ENCODE results near the gene DNM3.
"Not testable (repeated sequence)": the region's sequence is repeated elsewhere in the genome, so short reads cannot be mapped to it uniquely, and the experiment has no call there.

The DNM3 gene

DNA sequence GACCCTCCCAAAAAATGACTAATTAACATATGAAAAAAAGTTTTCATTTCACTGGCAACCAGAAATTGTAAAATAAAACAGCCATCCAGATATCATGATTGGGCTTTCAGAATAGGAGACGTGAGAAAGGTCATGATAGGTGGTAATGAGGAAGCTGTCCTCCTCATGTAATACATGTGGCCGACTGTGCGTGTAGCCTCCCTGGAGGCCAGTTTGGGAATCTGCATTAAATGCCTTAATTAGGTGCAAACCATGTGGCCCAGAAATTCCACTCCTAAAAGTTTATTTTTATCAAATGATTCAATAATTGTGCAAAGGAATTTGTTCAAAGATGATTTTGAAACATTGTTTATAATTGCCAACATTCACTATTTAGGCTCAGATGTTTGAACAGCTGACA, 451.5 kb downstream of the DNM3 start:
- Histone ChIP-seq H3K36me3 (ENCODE audit: control insufficient read depth, insufficient read depth, low read length) (no peaks in the 10 kb centered on the region), H3K9me3 (ENCODE audit: control insufficient read depth, low read length) (no peaks in the 10 kb centered on the region), H3K9ac (ENCODE audit: low read length) (no peak overlapping the region), H3K27me3 (ENCODE audit: control insufficient read depth, insufficient read depth, low read length) (no peaks in the 10 kb centered on the region), H3K4me1 (ENCODE audit: control insufficient read depth, insufficient read depth, low read length) (no peaks in the 10 kb centered on the region), H3K4me3 (ENCODE audit: low read length) (no peak overlapping the region)

DNA sequence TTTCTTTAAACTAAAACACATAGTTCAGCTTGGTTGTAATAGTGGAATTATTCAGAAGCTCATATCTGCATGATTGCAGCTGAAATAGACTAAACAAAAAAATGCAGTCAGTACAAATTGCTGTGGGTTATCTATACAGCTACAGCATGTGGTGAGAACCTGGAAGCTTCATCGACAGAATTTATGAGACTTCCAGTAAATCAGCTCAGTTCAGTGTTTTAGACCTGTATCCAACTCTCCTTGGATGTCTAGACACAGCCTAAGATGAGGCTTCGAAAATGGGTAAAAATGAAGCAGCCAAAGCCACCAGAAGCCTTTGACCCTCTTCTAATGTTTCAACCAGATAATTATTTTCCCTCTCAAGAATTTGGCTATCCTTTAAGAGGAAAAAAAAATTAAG, 452.1 kb downstream of the DNM3 start:
- Histone ChIP-seq H3K9me3 (ENCODE audit: control insufficient read depth, low read length) (no peaks in the 10 kb centered on the region), H3K4me1 (ENCODE audit: control insufficient read depth, insufficient read depth, low read length) (no peaks in the 10 kb centered on the region), H3K4me3 (ENCODE audit: low read length) (no peak overlapping the region), H3K27me3 (ENCODE audit: control insufficient read depth, insufficient read depth, low read length) (no peaks in the 10 kb centered on the region), H3K9ac (ENCODE audit: low read length) (no peak overlapping the region), H3K36me3 (ENCODE audit: control insufficient read depth, insufficient read depth, low read length) (no peaks in the 10 kb centered on the region)

DNA sequence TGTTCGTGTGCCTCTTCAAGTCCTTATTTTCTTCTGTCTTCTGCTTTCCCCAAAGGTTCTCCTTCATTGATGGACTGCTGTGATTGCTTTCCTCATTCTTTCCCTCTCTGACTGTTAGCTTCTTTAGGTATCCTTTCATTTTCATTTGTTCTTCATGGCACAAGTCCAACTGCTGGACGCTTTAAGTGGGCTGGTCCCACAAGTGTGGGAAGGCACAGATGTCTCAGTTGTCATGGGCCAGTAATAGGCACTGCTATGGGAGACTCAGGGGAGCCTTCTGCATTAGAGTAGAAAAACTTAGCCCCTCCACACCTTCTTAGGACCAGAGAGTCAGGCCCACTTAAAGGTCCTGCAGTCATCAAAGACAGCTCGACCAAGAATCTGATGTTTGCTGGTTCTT, 456.8 kb downstream of the DNM3 start:
- H3K4me1 ChIP-seq (ENCODE audit: control insufficient read depth, insufficient read depth, low read length), result no peaks in the 10 kb centered on the region
- H3K4me3 ChIP-seq (ENCODE audit: low read length), result no peak overlapping the region
- H3K27me3 ChIP-seq (ENCODE audit: control insufficient read depth, insufficient read depth, low read length), result no peaks in the 10 kb centered on the region
- no peak overlapping the region for H3K9ac ChIP-seq (ENCODE audit: low read length)
- H3K36me3 ChIP-seq (ENCODE audit: control insufficient read depth, insufficient read depth, low read length), result no peaks in the 10 kb centered on the region
- no peaks in the 10 kb centered on the region for H3K9me3 ChIP-seq (ENCODE audit: control insufficient read depth, low read length)

DNA sequence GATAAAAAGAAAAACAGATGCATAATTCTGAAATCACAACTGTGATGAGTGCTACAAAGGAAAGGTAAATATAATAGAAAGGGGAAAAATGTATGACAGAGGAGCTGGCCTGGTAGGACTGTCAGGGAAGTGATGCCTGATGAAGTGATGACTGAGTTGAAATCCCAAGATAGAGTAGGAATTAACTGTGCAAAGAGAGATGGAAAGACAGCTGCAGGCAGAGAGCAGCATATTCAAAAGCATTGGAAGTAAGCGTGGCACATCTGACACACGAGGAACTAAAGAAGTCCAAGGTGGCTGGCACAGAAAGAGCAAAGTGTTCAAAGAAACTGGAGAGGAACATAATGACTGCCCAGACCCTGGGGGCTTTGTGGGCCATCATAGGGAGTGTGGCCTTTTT, 457.6 kb downstream of the DNM3 start:
- Histone ChIP-seq H3K36me3 (ENCODE audit: control insufficient read depth, insufficient read depth, low read length) (no peaks in the 10 kb centered on the region), H3K4me1 (ENCODE audit: control insufficient read depth, insufficient read depth, low read length) (no peaks in the 10 kb centered on the region), H3K9ac (ENCODE audit: low read length) (no peak overlapping the region)

DNA sequence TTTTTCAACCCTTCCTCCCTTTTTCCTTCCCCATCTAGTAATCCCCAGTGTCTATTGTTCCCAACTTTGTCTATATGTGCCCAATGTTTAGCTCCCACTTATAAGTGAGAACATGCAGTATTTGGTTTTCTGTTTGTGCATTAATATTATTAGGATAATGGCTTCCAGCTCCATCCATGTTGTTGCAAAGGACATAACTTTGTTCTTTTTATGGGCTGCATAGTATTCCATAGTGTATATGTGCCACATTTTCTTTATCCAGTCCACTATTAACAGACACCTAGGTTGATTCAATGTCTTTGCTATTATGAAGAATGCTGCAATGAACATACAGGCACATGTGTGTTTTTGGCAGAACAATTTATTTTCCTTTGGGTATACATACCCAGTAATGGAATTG, 458.2 kb downstream of the DNM3 start:
- Histone ChIP-seq H3K9ac (ENCODE audit: low read length) (no peak overlapping the region), H3K4me1 (ENCODE audit: control insufficient read depth, insufficient read depth, low read length) (no peaks in the 10 kb centered on the region), H3K9me3 (ENCODE audit: control insufficient read depth, low read length) (no peaks in the 10 kb centered on the region), H3K36me3 (ENCODE audit: control insufficient read depth, insufficient read depth, low read length) (no peaks in the 10 kb centered on the region), H3K27me3 (ENCODE audit: control insufficient read depth, insufficient read depth, low read length) (no peaks in the 10 kb centered on the region), H3K4me3 (ENCODE audit: low read length) (no peak overlapping the region)

More for the DNA sequence above, 457.6 kb downstream of the DNM3 start:
- no peak overlapping the region for H3K4me3 ChIP-seq (ENCODE audit: low read length)
- H3K9me3 ChIP-seq (ENCODE audit: control insufficient read depth, low read length), result no peaks in the 10 kb centered on the region
- H3K27me3 ChIP-seq (ENCODE audit: control insufficient read depth, insufficient read depth, low read length), result no peaks in the 10 kb centered on the region

DNA sequence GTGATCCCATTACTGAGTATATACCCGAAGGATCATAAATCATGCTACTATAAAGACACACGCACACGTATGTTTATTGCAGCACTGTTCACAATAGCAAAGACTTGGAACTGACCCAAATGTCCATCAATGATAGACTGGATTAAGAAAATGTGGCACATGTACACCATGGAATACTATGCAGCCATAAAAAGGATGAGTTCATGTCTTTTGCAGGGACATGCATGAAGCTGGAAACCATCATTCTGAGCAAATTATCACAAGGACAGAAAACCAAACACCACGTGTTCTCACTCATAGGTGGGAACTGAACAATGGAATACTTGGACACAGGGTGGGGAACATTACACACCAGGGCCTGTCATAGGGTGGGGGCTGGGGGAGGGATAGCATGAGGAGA, 466.2 kb downstream of the DNM3 start:
- H3K36me3 ChIP-seq (ENCODE audit: control insufficient read depth, insufficient read depth, low read length); H3K27me3 ChIP-seq (ENCODE audit: control insufficient read depth, insufficient read depth, low read length); H3K4me1 ChIP-seq (ENCODE audit: control insufficient read depth, insufficient read depth, low read length); H3K9me3 ChIP-seq (ENCODE audit: control insufficient read depth, low read length); H3K4me3 ChIP-seq (ENCODE audit: low read length); H3K9ac ChIP-seq (ENCODE audit: low read length): not testable (repeated sequence)

DNA sequence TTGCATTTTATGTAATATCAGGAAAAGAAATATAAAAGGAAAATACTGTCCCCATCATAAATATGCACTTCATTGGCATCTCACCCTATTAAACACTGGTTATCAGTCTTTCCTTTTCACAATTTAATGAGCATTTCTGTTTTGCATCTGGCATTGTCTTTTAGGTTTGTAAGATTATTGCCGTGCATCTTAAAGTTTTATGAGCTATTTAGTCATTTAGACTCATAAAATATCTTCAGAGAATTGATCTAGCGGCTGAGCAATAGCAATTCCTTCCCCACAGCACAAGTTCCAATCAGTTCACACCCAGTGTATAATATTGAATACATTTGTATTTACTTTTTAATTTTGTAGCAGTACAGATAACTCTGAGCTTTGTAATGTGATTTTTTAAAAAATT, 466.8 kb downstream of the DNM3 start:
- Histone ChIP-seq H3K9me3 (ENCODE audit: control insufficient read depth, low read length) (no peaks in the 10 kb centered on the region), H3K27me3 (ENCODE audit: control insufficient read depth, insufficient read depth, low read length) (no peaks in the 10 kb centered on the region), H3K36me3 (ENCODE audit: control insufficient read depth, insufficient read depth, low read length) (no peaks in the 10 kb centered on the region), H3K4me3 (ENCODE audit: low read length) (no peak overlapping the region), H3K4me1 (ENCODE audit: control insufficient read depth, insufficient read depth, low read length) (no peaks in the 10 kb centered on the region), H3K9ac (ENCODE audit: low read length) (no peak overlapping the region)

DNA sequence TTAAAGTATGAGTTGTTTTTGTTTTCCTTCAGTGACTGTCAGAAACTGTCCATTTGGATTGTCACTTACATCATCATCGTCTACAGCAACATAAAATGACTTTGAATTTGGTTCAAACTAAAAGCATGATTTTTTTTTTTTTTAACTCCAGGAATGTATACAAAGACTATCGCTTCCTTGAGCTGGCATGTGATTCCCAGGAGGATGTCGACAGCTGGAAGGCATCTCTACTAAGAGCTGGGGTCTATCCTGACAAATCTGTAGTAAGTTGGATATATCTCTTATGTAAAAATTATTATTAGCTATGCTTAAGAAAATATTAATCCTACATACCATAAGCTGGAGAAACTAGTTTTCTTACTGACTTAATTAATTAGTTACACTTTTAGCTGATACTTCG, 467.3 kb downstream of the DNM3 start:
- Histone ChIP-seq H3K36me3 (ENCODE audit: control insufficient read depth, insufficient read depth, low read length) (no peaks in the 10 kb centered on the region), H3K9ac (ENCODE audit: low read length) (no peak overlapping the region), H3K9me3 (ENCODE audit: control insufficient read depth, low read length) (no peaks in the 10 kb centered on the region), H3K27me3 (ENCODE audit: control insufficient read depth, insufficient read depth, low read length) (no peaks in the 10 kb centered on the region), H3K4me1 (ENCODE audit: control insufficient read depth, insufficient read depth, low read length) (no peaks in the 10 kb centered on the region), H3K4me3 (ENCODE audit: low read length) (no peak overlapping the region)

DNA sequence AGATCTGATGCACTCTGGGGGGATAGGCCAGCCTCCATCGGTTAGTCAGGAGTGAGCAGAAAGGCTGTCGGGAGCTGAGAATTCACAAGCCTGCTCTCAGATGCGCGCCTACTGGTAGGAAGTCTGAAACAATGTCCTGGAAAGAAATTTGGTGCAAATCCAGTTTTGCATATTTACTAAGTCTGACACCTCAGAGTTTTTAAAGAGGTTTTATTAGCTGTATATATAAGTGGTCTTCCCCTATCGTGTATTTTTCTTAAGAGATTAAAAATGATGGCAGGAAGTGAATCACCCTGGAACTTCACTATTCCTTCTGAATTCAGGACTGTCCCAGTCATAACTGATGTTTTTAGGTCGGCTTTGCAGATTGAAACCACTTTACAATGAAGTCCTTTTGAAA, 479.4 kb downstream of the DNM3 start:
- Histone ChIP-seq H3K4me3 (ENCODE audit: low read length) (no peak overlapping the region), H3K27me3 (ENCODE audit: control insufficient read depth, insufficient read depth, low read length) (no peaks in the 10 kb centered on the region)

DNA sequence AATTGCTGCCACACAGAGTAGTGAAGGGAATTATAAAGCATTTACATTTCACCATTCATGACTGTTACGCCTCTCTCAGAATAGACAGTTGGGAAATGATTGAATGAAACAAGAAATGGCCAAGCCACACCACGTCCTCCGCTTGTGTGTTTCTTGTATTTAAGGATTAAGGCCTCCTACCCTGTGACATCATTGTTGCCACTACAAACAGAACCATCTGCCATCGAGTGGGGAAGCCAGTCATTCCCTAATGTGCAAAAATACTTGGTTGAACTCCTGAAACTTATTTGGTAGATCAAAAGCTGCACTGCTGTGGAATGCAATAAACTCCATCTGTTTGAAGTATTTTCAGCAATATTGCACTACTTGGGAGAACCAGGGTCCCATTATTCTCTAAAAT, 480.2 kb downstream of the DNM3 start:
- peaks cover 10% of the 10 kb centered on the region for H3K4me1 ChIP-seq (ENCODE audit: control insufficient read depth, insufficient read depth, low read length)

More for the DNA sequence above, 479.4 kb downstream of the DNM3 start:
- H3K4me1 ChIP-seq (ENCODE audit: control insufficient read depth, insufficient read depth, low read length), result peaks cover 10% of the 10 kb centered on the region
- no peaks in the 10 kb centered on the region for H3K36me3 ChIP-seq (ENCODE audit: control insufficient read depth, insufficient read depth, low read length)
- no peaks in the 10 kb centered on the region for H3K9me3 ChIP-seq (ENCODE audit: control insufficient read depth, low read length)
- H3K9ac ChIP-seq (ENCODE audit: low read length), result no peak overlapping the region

DNA sequence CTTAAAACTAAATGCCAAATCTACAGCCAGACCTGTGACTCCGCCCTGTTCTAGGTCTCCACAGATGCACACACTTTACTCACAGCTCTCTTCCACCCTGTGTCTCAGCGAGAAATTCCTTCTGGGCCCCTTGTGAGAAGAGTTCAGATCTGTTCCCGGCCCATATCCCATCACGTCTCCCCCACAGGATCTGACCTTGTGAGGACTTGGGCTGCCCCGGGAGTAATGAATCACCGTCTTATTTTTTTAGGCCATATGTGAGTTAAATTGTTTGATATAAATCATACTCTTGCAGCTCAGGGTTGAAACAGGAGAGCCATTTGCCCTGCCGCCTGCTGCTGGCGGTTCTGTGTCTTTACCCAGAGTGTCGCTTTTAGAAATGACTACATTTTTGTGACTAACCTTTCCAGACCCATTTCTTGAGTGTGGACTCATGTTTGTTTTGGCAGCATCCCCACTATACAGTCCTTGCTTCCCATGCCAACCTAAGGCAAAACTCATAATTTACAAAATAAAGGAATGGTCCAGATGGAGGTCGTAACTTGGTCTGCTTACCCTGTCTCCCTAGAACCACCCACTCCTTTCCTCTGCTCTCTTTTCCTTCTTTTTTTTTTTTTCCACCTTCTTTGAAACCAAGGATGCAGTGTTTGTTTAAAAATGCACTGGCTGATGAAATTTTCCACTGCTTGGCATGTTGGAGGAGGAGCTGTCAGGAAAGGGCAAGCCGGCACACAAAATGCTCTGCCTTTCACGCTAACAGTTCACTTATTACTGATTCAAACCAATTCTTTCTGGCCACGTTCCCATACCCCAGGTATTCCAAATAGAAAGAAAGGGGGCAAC, 481.1 kb downstream of the DNM3 start:
- Histone ChIP-seq H3K9me3 (ENCODE audit: control insufficient read depth, low read length) (no peaks in the 10 kb centered on the region), H3K4me1 (ENCODE audit: control insufficient read depth, insufficient read depth, low read length) (peaks cover 10% of the 10 kb centered on the region), H3K27me3 (ENCODE audit: control insufficient read depth, insufficient read depth, low read length) (no peaks in the 10 kb centered on the region), H3K36me3 (ENCODE audit: control insufficient read depth, insufficient read depth, low read length) (no peaks in the 10 kb centered on the region), H3K4me3 (ENCODE audit: low read length) (no peak overlapping the region), H3K9ac (ENCODE audit: low read length) (no peak overlapping the region)

More for the DNA sequence above, 480.2 kb downstream of the DNM3 start:
- no peak overlapping the region for H3K4me3 ChIP-seq (ENCODE audit: low read length)
- no peaks in the 10 kb centered on the region for H3K9me3 ChIP-seq (ENCODE audit: control insufficient read depth, low read length)
- H3K27me3 ChIP-seq (ENCODE audit: control insufficient read depth, insufficient read depth, low read length), result no peaks in the 10 kb centered on the region
- no peak overlapping the region for H3K9ac ChIP-seq (ENCODE audit: low read length)
- H3K36me3 ChIP-seq (ENCODE audit: control insufficient read depth, insufficient read depth, low read length), result no peaks in the 10 kb centered on the region

DNA sequence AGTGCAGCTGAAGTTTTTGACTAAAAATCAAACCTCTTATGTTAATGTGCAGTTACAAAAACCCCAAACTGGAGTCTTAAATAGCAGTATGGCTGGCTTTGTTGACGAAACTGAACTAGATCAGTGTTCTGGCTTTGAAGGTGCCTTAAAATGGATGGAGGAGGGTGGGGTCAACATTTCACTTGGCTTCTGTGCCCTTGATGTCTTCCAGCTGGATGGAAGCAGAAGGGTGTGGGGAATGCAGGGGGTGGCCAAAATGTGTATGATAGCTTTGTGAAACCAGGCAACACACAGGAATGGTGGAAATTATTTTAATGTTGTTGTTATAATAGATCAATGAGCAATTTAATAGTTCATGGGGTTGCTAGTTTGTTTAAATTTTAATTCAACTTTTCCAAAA, 482.4 kb downstream of the DNM3 start:
- Histone ChIP-seq H3K4me3 (ENCODE audit: low read length) (no peak overlapping the region), H3K4me1 (ENCODE audit: control insufficient read depth, insufficient read depth, low read length) (peaks cover 10% of the 10 kb centered on the region), H3K9ac (ENCODE audit: low read length) (no peak overlapping the region), H3K27me3 (ENCODE audit: control insufficient read depth, insufficient read depth, low read length) (no peaks in the 10 kb centered on the region), H3K36me3 (ENCODE audit: control insufficient read depth, insufficient read depth, low read length) (no peaks in the 10 kb centered on the region), H3K9me3 (ENCODE audit: control insufficient read depth, low read length) (no peaks in the 10 kb centered on the region)

DNA sequence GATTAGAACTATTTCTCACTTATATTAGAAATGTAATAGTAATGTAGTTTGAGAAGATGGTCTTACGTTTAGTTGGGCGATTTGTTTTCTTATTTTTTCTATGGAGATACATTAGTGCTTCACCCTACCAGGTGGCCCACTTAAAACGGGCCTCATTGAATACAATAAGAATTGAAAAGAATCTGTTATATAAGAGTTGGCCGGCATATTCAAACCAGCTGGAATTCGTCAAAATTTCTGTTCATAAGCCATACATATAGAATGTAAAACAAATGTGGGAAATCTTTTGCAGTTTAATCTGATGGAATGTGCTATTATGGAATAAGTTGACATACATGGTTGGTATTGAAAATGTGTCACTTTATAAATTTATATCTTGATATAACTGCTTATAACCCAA, 482.8 kb downstream of the DNM3 start:
- H3K4me1 ChIP-seq (ENCODE audit: control insufficient read depth, insufficient read depth, low read length), result peaks cover 10% of the 10 kb centered on the region
- H3K9ac ChIP-seq (ENCODE audit: low read length), result no peak overlapping the region
- H3K4me3 ChIP-seq (ENCODE audit: low read length), result no peak overlapping the region
- H3K27me3 ChIP-seq (ENCODE audit: control insufficient read depth, insufficient read depth, low read length), result no peaks in the 10 kb centered on the region
- no peaks in the 10 kb centered on the region for H3K36me3 ChIP-seq (ENCODE audit: control insufficient read depth, insufficient read depth, low read length)
- no peaks in the 10 kb centered on the region for H3K9me3 ChIP-seq (ENCODE audit: control insufficient read depth, low read length)

Data from mucosa of stomach (tissue), 1 donor.